Left forelimb (tissue), 1 donor: ENCODE data around the gene MCTP1.
"Not testable (repeated sequence)": the region's sequence is repeated elsewhere in the genome, so short reads cannot be mapped to it uniquely, and the experiment has no call there.

Experiments used
- DNase-seq: peaks from one replicate; pipeline ENCODE4 v3.0.0-alpha.2; 2018; ENCODE audit warnings: low spot score

Gene MCTP1

GRCh38 chr5:95178046-95178651 is 106.7 kb downstream of the MCTP1 start:
- no peak for DNase-seq

GRCh38 chr5:95177456-95177855 is 107.4 kb downstream of the MCTP1 start:
- no peak for DNase-seq

GRCh38 chr5:95175106-95175505 is 109.8 kb downstream of the MCTP1 start:
- DNase-seq, result no peak

- DNase-seq, result no peak
These were observed 112.2 kb downstream of the MCTP1 start for GRCh38 chr5:95172659-95173058.

GRCh38 chr5:95164861-95165260 is 120.0 kb downstream of the MCTP1 start:
- no peak for DNase-seq

- DNase-seq, result no peak
These were observed 121.8 kb downstream of the MCTP1 start for GRCh38 chr5:95163079-95163478.

GRCh38 chr5:95162231-95162992 is 122.5 kb downstream of the MCTP1 start:
- no peak for DNase-seq

GRCh38 chr5:95159603-95160002 is 125.3 kb downstream of the MCTP1 start:
- no peak for DNase-seq

GRCh38 chr5:95155888-95156287 is 129.0 kb downstream of the MCTP1 start:
- DNase-seq, result no peak

- DNase-seq, result no peak
These were observed 131.4 kb downstream of the MCTP1 start for GRCh38 chr5:95153511-95153910.

- no peak for DNase-seq
These were observed 132.4 kb downstream of the MCTP1 start for GRCh38 chr5:95152535-95152934.

GRCh38 chr5:95152131-95152530 is 132.8 kb downstream of the MCTP1 start:
- no peak for DNase-seq

GRCh38 chr5:95151694-95152093 is 133.2 kb downstream of the MCTP1 start:
- DNase-seq, result no peak

GRCh38 chr5:95149387-95149786 is 135.5 kb downstream of the MCTP1 start:
- no peak for DNase-seq

GRCh38 chr5:95148453-95148852 is 136.4 kb downstream of the MCTP1 start:
- no peak for DNase-seq

GRCh38 chr5:95143858-95144257 is 141.0 kb downstream of the MCTP1 start:
- DNase-seq, result not testable (repeated sequence)

- no peak for DNase-seq
These were observed 142.7 kb downstream of the MCTP1 start for GRCh38 chr5:95142145-95142544.

GRCh38 chr5:95141141-95141540 is 143.8 kb downstream of the MCTP1 start:
- DNase-seq, result no peak

- no peak for DNase-seq
These were observed 150.6 kb downstream of the MCTP1 start for GRCh38 chr5:95134326-95134725.

GRCh38 chr5:95132096-95132495 is 152.8 kb downstream of the MCTP1 start:
- DNase-seq, result no peak

- no peak for DNase-seq
These were observed 154.0 kb downstream of the MCTP1 start for GRCh38 chr5:95130941-95131340.

- no peak for DNase-seq
These were observed 160.2 kb downstream of the MCTP1 start for GRCh38 chr5:95124731-95125130.

- DNase-seq, result no peak
These were observed 160.8 kb downstream of the MCTP1 start for GRCh38 chr5:95124101-95124500.

GRCh38 chr5:95114902-95115301 is 170.0 kb downstream of the MCTP1 start:
- DNase-seq, result no peak
